ENCODE data around the gene ACTRT2.

- TF ChIP-seq CTCF (conservative IDR thresholded peaks at IDR 0.05; ENCODE audit: low read depth in 2 of 2) (no peak), EZH2phosphoT487 (IDR thresholded peaks at IDR 0.05; ENCODE audit: unreplicated experiment) (no peak), EZH2 (IDR thresholded peaks at IDR 0.05; ENCODE audit: low read depth, unreplicated experiment) (no peak), POLR2AphosphoS5 (IDR thresholded peaks at IDR 0.05; ENCODE audit: low read depth) (no peak), ZNF462 (CRISPR knock-in tag; IDR thresholded peaks at IDR 0.05) (no peak), CREB1 (CRISPR knock-in tag; IDR thresholded peaks at IDR 0.05; ENCODE audit: low read depth) (no peak), REST (IDR thresholded peaks at IDR 0.05; ENCODE audit: unreplicated experiment) (no peak)
Measured at GRCh38 chr1:3019516-3020051, 1.7 kb upstream of the ACTRT2 start.

All from GM23338 (cell line).